Measurements from ENCODE around the gene PREB. TPM values are rescaled to one million over a fixed set of nuclear protein-coding genes. Genes with fewer than 3 reads are reported as not detected.

The PREB gene
- polyA plus RNA-seq, 4 donors: 44.2 to 58.7 (median 47.3) TPM

DNA sequence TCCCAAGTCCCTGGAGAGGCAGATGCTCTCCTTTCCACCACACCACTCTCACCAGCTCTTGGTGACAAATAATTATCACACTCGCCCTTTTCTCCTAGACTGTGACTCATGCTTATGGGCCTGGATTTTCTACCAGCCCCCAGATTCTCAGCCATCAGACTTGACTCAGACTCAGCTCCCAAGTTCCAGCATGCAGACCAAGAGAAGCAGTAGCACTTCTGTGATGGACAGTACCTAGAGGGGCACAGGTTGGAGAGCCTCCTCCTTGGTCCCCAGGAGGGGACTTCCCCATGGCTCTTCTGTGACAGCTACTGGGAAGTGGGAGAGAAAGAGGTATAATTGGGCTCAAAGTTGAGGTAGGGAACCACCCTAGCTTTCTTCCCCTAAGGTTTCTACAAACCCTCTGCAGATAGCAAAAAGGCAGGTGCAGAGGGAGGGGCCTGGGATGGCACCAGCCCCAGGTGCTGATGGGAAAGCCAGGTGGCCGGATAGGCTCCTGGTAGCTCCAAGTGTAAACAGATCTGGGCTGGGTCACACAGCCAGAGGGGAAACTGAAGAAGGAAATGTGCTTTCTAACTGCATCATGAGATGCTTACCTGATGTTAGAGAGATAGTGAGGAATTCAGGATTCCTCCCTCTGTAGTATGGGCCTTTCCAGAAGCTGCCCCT, 18.5 kb upstream of the PREB start:
- DNase-seq (ENCODE audit: low read depth in 4 of 4, low spot score in 3 of 4): no peak

DNA sequence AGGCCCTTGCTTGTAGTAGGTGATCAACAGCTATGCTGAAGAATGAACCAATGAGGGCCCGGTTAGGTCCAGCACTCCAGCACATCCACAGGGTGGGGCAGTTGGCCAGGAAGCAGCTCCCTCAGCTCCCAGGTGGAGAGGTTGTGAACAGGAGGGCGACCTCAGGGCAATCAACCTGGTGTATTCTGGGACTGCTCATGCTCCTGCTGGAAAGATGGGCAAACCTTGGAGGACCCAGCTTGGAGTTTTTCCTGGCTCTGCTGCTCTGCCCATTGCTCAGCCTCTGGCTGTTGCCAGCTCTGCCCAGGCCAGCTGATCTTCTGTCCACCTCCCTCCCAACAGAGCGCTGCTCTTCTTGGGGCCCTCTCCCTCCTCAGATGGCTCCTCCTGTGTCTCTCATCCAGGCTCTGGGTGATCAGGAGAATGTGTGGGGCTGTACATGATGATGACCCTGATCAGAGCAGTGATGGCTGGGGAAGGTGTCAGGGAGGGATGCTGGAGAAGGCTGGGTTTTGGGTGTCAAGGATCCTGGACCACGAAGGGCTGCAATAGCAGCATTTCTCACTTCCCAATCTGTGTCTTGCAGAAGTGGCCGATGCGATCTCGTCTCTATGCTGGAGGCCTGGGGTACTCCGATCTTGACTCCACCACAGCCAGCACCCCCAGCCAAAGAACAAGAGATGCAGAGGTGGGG, 17.8 kb upstream of the PREB start:
- DNase-seq (ENCODE audit: low read depth in 4 of 4, low spot score in 3 of 4): no peak

GRCh38 chr2:27150639-27151230, 16.3 kb upstream of the PREB start:
- no peak for DNase-seq (ENCODE audit: low read depth in 4 of 4, low spot score in 3 of 4)

DNA sequence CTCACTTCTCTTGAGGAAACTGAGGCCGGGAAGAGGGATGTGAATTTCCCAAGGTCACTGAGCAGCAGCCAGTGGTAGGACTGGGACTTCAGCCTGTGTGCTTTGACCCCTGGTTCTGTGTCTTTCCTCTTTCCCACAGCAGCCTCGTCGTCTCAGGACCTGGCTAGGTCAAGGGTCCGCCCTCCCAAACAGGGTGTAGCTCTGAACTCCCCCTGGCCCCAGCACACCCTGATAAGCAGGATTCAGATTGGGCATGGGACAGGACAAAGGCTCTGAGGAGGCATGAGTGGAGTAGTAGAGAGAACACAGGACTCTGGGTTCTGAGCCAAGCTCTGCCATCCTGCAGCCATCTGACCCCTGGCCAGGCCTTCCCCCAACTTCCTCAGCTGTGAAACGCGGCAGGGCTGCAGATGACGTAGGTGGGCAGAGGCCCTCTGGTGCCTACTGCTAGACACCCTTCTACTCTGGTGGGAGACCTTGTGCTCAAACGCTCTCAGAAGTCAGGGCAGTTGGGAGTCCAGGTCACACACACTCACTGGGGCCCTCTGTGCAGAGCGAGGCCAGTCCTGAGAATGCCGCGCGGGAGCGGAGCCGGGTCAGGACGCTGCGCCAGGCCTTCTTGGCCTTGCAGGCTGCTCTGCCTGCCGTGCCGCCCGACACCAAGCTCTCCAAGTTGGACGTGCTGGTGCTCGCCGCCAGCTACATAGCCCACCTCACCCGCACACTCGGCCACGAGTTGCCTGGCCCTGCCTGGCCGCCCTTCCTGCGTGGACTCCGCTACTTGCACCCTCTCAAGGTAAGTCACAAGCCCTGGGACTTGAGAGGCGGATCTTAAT, 15.4 kb upstream of the PREB start:
- no peak for DNase-seq (ENCODE audit: low read depth in 4 of 4, low spot score in 3 of 4)

DNA sequence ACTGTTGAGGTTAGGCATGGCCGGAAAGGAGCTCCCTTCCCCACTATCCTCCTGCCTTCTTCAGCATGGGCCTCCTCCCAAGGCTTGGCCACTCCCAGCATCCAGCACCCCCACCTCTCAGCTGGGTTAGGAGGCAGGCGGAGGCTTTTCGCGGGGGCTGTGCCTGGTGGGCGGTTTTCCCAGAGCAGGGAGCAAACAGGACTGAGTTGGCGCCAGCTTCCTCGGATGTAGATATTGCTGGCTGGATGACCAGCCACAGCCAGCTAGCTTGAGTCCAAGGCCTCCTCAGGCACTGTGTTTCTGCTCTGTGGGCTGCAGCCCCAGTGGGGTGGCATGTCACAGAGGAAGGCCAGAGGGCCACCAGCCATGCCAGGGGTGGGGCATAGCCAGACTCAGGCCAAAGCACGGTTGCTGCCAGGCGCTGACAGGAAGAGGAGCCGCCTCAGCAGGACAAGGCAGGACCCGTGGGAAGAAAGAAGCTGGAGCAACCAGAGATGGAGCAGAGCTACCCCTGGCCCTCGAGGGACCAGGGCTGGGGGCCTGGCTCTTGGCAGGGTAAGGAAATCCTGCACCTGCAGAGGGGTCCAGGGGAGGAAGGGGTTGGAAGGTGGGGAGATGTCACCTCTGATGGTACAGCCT, 14.5 kb upstream of the PREB start, which contains the start of gene TCF23:
TSS of gene TCF23 (plus strand) at position 204 of the 639 bp plus-strand sequence. CDS start at position 334, 130 bp downstream.
- peak in 1 of 4 donors; percentile 14 for DNase-seq (ENCODE audit: low read depth in 4 of 4, low spot score in 3 of 4)

DNA sequence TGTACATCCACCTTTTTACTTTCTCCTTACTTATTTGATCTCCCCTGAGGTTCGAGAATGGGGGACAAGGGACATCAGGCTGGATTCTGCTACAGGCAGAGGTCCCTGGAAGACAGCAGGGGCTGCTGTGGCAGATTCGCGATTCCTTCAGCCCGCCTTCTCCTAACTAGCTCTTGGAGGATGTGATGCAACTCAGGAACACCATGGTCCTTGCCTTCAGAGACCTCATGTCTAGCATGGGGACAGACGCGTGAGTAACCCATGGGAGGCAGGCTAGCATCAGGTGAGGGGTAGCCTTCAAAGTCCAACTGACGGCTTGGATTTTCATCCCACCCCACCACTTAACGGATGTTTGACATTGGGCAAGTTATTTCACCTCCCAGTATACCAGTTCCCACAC, 13.5 kb upstream of the PREB start:
- DNase-seq (ENCODE audit: low read depth in 4 of 4, low spot score in 3 of 4): no peak

- DNase-seq (ENCODE audit: low read depth in 4 of 4, low spot score in 3 of 4): no peak
These were observed 11.2 kb upstream of the PREB start for GRCh38 chr2:27145682-27146081.

GRCh38 chr2:27143285-27143684, 8.8 kb upstream of the PREB start:
- DNase-seq (ENCODE audit: low read depth in 4 of 4, low spot score in 3 of 4): no peak

- DNase-seq (ENCODE audit: low read depth in 4 of 4, low spot score in 3 of 4): no peak
These were observed 4.9 kb upstream of the PREB start, which contains the start of gene PRR30 for GRCh38 chr2:27139310-27139709. PRR30 (minus strand) TSS chr2:27139410; CDS start chr2:27138329, 1,081 bp downstream.

DNA sequence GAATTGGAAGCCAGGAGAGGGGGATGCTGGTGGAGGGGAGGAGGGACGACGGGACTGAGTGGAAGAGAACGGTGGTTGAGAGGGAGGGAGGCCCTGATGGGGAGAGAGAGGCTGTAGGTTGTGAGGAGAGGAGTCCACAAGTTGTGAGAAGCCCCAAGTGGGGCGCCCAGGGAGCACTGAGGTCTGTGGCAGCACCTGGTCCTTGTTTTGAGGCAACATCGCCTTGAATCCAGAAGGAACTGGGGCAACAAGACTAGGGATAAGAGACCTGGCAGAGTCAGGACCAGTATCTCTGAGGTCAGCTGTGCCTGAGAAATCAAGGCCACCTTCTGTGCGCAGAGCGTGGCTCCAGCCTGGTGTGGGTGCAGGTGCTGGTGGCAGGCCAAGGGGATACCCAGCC, 3.7 kb upstream of the PREB start:
- DNase-seq (ENCODE audit: low read depth in 4 of 4, low spot score in 3 of 4): no peak

GRCh38 chr2:27137322-27137935, 3.0 kb upstream of the PREB start:
- no peak for DNase-seq (ENCODE audit: low read depth in 4 of 4, low spot score in 3 of 4)

DNA sequence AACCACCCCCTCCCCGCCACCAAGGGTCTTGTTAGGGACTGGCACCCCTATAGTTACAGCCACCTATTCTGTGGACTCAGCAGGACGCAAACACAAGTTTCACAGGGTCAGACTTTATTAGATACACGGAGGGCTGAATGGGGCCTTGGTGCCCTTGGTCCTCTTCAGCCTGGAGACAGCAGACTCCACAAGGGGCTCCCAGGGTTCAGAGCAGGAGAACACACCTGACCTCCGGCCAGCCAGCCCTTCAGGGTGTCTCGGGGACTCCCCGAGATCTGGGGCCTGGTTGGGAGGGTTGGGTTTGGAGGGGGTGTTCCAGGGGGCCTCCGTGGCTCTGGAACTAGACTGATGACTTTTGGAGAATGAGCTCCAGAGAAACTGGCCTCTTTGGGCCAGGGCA, 2.3 kb upstream of the PREB start:
- no peak for DNase-seq (ENCODE audit: low read depth in 4 of 4, low spot score in 3 of 4)

- no peak for DNase-seq (ENCODE audit: low read depth in 4 of 4, low spot score in 3 of 4)
These were observed 1.1 kb upstream of the PREB start for GRCh38 chr2:27135478-27135955.

- no peak for DNase-seq (ENCODE audit: low read depth in 4 of 4, low spot score in 3 of 4)
These were observed 493 bp upstream of the PREB start for GRCh38 chr2:27134781-27135477.

GRCh38 chr2:27133195-27133875, 1.1 kb downstream of the PREB start:
- no peak for DNase-seq (ENCODE audit: low read depth in 4 of 4, low spot score in 3 of 4)

DNA sequence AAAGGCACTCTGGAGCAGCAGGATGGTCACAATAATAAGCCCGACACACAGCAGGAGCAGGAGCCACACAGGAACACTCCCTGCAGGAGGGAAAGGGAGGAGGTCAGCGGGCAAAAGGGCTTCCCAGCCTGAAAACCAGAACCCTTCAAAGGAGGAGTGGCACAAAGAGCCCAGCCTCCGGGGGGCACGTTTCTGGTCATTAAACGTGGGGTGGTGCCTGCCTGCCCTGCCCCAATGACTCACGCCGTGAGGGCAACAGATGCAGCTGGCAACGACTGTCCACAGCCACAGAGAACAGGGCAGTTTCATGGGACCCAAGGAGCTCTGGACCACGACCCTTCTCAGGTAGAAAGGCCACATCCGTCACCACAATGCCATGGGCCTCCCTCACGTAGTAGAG, 3.0 kb downstream of the PREB start:
- no peak for DNase-seq (ENCODE audit: low read depth in 4 of 4, low spot score in 3 of 4)

DNA sequence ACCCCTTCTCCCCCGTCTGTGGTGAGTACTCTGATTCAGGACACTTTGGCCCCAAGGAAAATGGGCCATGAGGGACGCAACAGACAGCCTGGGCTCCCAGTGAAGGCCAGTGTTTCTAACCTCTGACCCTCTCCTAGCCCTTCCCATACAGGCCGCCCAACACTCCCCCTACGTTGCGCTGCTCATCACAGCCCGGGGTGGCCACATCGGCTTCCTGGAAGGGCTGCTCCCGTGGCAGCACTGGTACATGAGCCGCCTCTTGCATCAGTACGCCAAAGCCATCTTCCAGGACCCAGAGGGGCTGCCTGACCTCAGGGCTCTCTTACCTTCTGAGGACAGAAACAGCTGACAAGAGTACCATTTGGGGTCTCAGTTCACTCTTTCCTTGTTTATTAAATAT, 4.0 kb downstream of the PREB start:
- no peak for DNase-seq (ENCODE audit: low read depth in 4 of 4, low spot score in 3 of 4)

DNA sequence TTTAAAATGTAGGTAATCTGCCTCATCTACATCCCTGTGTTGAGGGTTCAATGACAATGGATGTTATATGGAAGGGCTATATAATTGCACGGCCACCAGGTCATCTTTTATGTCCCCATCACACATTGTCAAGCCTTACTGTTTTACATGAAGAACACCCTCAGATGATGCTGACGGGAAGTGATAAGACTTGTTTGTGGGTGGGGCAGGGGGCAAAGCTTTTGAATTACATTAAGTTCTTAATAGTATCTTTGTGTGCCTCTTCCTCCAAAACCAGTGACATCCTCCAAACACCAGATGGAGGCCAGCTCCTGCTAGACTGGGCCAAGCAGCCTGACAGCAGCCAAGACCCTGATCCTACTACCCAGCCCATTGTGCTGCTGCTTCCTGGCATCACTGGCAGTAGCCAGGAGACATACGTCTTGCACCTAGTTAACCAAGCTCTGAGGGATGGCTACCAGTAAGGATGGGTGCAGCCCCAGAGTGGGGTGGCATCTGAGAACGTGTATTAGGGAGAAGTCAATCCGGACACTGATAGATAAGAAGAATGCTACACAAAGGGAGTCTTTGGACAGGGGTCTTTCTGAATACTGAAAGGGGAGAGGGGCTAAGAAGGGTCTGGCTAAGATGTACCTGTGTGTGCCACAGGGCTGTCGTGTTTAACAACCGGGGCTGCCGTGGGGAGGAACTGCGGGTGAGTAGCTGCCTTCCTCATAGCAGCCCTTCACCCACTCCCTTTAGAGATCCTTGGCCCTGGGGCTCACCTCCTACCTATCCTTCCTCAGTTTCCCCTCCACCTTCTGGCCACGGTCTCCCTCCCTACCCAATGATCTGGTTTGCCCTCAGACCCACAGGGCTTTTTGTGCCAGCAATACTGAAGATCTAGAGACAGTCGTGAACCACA, 5.5 kb downstream of the PREB start:
- DNase-seq (ENCODE audit: low read depth in 4 of 4, low spot score in 3 of 4): no peak
